Loucy (cell line): Measurements from ENCODE around the gene POC1A.

Experiments used
- EZH2phosphoT487 ChIP-seq: fragments of 200-600 bp; IDR thresholded peaks from 2 replicates; pipeline ENCODE4 v1.6.1; 2018; ENCODE audit warnings: antibody characterized with exemption, mild to moderate bottlenecking, moderate library complexity, borderline replicate concordance
- TF ChIP-seq, protein P1 (sequence below): fragments of 200-600 bp; sonication (generic); conservative IDR thresholded peaks from 2 replicates; pipeline ENCODE4 v1.5.1; 2014; ENCODE audit warnings: mild to moderate bottlenecking, antibody characterized with exemption, low read length

- TF ChIP-seq, protein P1, sequence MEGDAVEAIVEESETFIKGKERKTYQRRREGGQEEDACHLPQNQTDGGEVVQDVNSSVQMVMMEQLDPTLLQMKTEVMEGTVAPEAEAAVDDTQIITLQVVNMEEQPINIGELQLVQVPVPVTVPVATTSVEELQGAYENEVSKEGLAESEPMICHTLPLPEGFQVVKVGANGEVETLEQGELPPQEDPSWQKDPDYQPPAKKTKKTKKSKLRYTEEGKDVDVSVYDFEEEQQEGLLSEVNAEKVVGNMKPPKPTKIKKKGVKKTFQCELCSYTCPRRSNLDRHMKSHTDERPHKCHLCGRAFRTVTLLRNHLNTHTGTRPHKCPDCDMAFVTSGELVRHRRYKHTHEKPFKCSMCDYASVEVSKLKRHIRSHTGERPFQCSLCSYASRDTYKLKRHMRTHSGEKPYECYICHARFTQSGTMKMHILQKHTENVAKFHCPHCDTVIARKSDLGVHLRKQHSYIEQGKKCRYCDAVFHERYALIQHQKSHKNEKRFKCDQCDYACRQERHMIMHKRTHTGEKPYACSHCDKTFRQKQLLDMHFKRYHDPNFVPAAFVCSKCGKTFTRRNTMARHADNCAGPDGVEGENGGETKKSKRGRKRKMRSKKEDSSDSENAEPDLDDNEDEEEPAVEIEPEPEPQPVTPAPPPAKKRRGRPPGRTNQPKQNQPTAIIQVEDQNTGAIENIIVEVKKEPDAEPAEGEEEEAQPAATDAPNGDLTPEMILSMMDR: no peak
- TF ChIP-seq EZH2phosphoT487: no peak
Measured at GRCh38 chr3:52064561-52064960, 89.7 kb downstream of the POC1A start.
